ENCODE results near the gene LPA.

Gene LPA

DNA sequence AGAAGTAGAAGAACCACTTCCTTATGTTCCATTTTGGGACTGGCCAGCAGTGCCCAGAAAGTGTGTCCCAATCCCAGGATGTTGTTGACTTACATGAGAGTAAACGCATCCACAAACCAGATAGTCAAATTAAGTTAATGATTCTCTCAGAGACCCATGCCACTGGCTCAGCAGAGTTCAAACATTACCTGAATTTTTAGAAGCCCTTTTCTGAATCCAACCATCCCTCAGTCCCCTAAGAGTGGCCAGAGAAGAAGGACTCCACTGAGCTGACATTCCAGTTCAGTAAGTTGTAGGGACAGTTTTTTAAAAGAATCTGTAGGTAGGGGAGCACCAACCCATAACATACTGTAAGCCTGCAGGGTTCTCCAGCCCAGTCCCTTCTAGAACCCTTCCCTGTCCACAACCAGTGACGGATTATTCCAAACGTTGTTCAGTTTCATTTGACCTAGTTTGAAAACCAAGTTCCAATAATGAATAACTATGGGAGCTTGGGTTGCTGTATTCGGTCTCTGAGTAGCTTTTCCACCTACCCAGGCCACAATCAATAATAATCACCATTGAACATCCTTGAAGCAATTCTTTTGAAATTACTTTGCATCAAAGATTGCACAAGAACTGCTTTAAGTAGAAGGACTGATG lies 153.0 kb downstream of the LPA start:
- no peak for DNase-seq (ENCODE audit: low read depth)

DNA sequence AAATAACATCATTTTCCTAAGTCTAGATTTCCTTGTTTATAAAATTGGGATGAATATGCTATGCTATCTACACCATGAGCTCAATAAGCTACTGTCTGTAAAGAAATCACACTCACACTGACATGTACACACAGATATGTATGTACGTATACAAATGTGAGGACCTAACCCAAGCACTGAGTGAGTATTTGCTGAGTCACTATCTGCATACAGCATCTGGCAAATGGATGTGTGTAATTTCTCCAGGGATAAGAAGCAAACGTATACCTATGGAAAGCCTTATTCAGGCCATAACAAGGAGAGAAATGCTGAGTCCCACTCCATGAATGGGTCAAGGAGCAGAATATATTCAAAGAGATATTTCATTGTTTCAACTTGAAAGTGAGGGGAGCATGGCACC lies 153.9 kb downstream of the LPA start:
- no peak for DNase-seq (ENCODE audit: low read depth)

- DNase-seq (ENCODE audit: low read depth) = no peak
Observed at GRCh38 chr6:160509610-160510009, 154.5 kb downstream of the LPA start.

DNA sequence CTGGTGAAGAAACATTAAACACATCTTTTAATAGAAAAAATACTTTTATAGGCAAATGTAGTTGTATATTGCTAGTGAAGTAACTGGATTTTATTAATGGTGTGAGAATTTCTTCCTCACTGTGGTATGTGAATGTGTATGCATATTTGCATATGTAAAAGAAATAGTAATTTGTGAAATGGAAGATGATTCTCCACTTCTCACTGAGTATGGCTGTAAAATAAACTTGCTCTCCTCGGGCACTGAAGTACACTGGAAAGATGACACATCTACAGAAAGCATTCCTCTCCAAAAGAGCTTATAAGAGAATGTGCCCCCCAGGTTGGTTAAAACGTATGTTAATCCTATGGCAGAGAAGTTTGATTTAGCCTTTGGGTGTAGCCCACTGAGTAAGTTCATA lies 155.5 kb downstream of the LPA start:
- DNase-seq (ENCODE audit: low read depth) = no peak

- DNase-seq (ENCODE audit: low read depth) = no peak
Observed at GRCh38 chr6:160507420-160507819, 156.7 kb downstream of the LPA start.

GRCh38 chr6:160505970-160506369 lies 158.1 kb downstream of the LPA start:
- no peak for DNase-seq (ENCODE audit: low read depth)

DNA sequence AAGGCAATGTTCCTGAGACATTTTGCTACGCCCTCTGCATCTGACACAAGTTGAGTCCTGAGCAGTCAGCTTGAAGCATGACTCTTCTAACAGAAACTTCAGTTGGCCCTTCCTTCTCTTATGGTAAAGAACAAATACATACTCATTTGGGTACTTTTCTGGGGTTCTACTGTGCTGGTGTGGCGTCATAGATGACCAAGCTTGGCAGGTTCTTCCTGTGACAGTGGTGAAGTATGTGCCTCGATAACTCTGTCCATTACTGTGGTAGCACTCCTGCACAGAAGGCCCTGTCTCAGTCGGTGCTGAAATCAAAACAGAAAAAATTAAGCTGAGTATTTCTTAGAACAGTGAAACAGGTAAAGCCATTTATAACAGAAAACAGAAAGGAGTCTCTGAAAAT lies 163.4 kb downstream of the LPA start:
- no peak for DNase-seq (ENCODE audit: low read depth)

GRCh38 chr6:160494576-160494975 lies 169.5 kb downstream of the LPA start:
- no peak for DNase-seq (ENCODE audit: low read depth)

- DNase-seq (ENCODE audit: low read depth) = no peak
Observed at GRCh38 chr6:160489091-160489490, 175.0 kb downstream of the LPA start.

- DNase-seq (ENCODE audit: low read depth) = no peak
Observed at GRCh38 chr6:160487116-160487515, 177.0 kb downstream of the LPA start.
